ENCODE data around the gene MIR17HG. TPM values are rescaled to one million over a fixed set of nuclear protein-coding genes. Genes with fewer than 3 reads are reported as not detected.

MIR17HG gene
- total RNA-seq, 1 donor from 2014 or later = 10.6 TPM

GRCh38 chr13:91368676-91369440 is 21.4 kb downstream of the MIR17HG start:
- DNase-seq (ENCODE audit: low read depth) = peak; percentile 16

- DNase-seq (ENCODE audit: low read depth) = peak; percentile 57
Measured at GRCh38 chr13:91369441-91369831, 21.9 kb downstream of the MIR17HG start.

DNA sequence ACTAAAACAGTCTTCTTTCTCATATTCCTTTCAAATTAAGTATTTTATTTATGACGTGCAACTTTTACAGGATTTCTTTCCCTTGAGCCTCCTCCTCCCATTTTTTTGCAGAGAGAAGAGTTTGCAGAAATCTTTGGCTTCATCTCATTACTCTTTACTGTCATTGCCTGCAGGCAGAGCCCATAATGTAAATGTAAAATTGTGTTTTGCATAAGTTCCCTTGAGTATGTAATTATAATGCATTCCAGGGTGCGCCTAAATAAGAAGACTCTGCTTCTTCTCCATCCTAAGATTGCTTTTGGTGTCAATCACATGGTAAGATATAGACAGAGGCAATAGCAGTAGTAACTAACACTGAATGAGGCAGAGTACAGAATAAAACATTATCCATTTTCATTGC is 23.0 kb downstream of the MIR17HG start:
- no peak for DNase-seq (ENCODE audit: low read depth)

DNA sequence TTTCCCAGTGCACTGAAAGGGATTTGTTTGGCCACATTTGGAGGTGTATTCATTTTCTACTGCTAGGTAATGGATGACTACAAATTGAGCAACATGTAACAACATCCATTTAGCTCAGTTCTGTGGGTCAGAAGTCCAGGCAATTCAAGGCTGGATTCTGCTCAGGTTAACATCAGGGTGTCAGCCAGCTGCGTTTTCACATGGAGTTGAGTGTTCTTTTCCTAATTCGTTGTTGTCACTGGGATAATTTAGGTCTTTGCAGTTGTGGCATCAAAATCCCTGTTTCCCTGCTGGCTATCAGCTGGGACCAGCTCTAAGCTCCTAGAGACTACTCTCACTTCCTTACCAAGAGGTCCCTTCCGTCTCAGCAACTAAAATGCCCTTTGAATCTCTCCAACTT is 25.4 kb downstream of the MIR17HG start:
- DNase-seq (ENCODE audit: low read depth) = peak; percentile 29

DNA sequence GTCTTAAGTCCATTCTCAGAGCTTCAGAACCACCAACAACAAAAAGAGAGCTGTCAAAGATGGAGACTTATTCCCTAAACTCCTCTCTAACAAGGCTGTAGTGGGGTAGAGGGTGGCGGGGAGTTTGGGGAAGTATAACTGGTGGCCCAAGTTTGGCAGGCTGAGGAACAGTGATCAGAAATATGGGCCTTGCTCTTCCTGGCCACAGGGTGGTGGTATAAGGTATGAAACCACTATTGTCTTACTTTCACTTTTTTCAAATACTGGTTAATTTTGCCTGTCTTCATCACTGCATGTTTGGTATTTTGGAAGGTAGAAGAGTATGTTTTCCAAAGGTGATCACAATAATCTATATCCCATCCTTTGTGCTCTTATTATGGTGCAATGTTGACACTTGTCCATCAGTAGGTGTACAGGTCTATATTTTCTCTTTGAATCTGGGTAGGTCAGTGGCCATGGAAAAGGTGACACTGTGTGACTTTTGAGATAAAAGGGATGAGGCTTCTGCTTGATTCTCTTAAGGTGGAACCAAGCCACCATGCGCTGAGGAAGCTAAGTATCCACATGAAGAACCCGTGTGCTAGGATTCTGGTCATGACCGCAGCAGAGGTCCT is 27.7 kb downstream of the MIR17HG start:
- DNase-seq (ENCODE audit: low read depth) = peak; percentile 16

DNA sequence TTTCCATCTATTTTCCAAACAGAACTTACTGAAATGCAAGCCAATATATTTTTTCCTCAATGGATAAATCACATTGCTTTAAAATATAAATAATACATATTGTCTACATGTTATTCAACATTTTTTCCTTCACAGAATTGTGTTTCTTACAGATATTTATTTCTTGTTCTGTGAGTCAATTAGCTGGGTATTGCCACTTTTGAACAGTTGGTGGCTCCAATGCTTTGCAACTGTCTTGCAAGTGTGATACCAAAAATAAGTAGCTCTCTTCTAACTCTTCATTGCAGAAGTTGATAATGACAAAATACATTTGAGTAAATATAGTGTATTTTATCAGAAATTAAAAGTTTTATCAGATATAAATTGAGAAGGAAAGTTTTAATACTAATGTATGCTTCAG is 33.9 kb downstream of the MIR17HG start:
- peak; percentile 51 for DNase-seq (ENCODE audit: low read depth)

DNA sequence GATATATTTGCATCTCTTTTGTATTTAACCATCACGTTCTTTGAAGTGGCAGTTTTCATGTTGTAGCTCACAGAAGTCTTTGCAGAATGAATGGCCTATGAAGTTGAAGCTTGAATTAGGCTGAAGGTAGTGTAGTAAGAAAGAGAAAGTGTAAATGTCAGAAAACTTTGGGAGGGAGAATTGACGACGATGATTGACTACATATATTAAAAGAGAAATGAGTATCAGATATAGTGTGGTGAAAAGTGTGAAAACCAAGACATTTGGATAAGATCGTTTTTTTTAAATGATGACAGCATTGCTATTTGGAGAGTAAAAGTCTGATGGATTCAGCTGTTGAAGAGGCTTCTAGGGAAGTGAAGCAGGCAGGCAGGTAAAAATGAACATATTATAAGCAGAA is 36.3 kb downstream of the MIR17HG start:
- DNase-seq (ENCODE audit: low read depth) = no peak

DNA sequence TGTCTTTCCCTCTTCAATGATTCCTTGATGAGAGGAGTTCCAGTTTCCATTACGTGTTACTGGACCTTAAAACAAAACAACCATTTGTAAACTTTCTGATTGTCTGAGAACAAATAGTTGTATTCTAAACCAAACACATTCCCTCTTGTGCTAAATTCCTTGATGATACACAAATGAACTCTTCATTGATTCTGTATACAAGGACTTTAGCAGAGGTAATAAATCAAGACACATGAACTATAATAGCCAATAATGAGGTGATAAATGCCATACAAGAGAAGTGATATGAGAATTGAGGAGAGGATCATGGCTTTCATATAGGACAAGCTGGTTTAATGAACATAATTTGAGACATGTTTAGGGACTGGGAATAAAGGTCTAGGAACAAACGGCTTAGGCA is 37.4 kb downstream of the MIR17HG start:
- no peak for DNase-seq (ENCODE audit: low read depth)

DNA sequence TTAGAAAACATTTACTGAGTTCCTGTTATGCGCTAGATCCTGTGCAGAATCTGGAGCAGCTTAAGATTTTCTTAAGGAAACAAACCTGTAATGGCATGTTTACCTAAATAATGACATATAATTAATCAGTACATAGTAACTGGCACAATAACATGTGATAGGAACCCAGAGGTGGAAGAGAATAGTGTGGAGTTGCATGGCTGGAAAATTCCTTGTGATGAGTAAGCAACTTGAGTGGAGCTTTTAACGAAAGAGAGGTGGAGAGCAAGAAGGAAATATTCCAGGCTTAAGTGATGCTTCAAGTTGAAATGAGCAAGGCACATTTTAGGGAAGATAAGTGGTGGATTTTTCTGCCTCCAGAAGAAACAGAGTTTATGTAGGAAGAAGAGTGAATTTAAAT is 41.7 kb downstream of the MIR17HG start:
- no peak for DNase-seq (ENCODE audit: low read depth)

DNA sequence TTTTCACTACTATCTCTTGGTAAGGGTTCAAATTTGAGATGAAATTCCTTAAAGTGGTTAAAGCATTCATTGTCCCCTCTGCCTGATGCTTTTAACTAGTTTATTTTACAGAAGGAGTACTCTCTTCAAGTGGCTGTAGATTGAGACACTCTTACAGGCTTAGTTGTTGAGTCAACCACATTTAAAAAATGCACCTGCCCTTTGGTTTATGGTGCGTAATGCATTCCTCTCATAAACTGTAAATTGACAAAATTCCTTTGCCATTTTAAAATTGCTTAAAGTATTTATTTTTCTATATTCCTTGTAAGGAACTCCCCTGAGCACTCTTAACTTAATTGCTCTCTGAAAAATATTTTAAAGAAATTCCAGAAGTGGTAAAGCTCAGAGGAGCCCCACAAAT is 50.1 kb downstream of the MIR17HG start:
- no peak for DNase-seq (ENCODE audit: low read depth)

DNA sequence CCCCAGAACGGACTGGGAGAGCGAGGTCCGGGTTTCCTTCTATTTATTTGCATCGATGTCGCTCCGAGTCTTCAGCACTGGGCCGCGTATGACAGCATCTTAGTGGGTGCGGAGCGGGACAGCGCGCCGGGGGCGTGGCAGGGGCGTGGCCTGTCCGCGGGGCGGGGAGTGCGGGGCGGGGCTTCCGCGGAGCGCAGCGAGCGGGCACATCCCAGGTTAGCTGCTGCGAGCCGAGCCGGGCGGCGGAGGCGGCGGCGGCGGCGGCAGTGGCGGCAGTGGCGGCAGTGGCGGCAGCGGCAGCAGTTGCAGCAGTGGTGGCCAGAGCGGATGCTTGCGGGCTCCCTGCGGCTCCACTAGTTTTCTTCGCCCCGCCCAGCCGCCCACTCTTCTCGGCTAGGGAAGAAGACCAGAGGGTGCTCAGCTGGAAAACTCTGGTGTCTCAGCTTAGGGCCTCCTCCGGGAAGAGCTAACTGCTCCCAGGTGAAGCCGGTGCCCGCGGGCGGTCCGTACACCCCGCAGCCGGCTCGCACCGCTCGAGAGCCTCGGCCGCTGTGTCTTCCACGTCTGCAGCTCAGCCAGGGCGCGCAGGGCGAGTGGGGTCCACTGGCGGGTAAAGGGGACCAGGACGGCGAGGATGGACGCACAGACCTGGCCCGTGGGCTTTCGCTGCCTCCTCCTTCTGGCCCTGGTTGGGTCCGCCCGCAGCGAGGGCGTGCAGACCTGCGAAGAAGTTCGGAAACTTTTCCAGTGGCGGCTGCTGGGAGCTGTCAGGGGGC is 51.1 kb downstream of the MIR17HG start, which contains the start of gene GPC5:
Gene GPC5, plus strand, starts transcription at position 209 of the 776 bp plus-strand sequence.
- peak; percentile 25 for DNase-seq (ENCODE audit: low read depth)

GRCh38 chr13:91399189-91400062 is 51.9 kb downstream of the MIR17HG start:
- DNase-seq (ENCODE audit: low read depth) = no peak

DNA sequence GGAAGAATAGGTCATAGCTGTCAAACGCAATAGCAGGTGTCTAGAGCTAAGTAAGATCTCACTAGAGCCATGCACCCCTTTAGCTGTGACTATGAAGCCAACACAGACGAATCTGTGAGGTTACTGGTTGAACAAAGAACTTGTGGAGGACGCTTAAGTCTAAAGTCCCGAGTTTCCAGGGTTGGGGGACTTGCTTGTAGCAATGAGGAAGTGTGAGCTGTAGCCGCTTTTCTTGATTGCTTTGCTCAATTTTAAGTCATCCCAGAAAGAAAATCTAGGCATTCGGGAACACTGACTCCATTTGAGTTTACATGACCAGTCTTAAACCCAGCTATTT is 52.5 kb downstream of the MIR17HG start:
- DNase-seq (ENCODE audit: low read depth) = no peak

DNA sequence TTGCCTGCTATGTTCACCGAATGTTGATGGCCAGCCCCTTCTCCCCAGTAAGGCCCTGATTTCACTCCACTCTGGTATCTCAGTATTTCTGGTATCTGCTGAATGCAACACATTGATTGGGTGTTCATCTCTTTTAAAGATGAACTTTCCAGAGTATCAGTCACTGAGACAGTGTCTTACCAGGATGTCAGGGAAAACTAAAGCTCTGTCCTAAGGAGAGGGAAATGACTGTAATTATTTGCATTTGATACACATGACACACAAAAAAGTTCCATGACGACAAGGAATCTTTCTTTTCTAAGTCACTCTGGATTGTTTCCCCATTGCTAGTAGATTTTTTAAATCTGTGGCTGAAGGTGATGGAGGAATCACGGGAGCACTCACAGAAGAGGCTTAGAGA is 53.2 kb downstream of the MIR17HG start:
- DNase-seq (ENCODE audit: low read depth) = no peak

GRCh38 chr13:91401920-91402319 is 54.4 kb downstream of the MIR17HG start:
- DNase-seq (ENCODE audit: low read depth) = no peak

Other genes starting within 250 kb of the MIR17HG start
- gene GPC5, start 50.9 kb downstream of the MIR17HG start, total RNA-seq = 0.75 TPM in 1 of 2 replicates, not detected in the other

All from renal cortical epithelial cell (primary cell).